ENCODE data around the gene TMEM233.
A peak's percentile ranks its signal among the peaks of the same experiment; 100 is the strongest.

DNA sequence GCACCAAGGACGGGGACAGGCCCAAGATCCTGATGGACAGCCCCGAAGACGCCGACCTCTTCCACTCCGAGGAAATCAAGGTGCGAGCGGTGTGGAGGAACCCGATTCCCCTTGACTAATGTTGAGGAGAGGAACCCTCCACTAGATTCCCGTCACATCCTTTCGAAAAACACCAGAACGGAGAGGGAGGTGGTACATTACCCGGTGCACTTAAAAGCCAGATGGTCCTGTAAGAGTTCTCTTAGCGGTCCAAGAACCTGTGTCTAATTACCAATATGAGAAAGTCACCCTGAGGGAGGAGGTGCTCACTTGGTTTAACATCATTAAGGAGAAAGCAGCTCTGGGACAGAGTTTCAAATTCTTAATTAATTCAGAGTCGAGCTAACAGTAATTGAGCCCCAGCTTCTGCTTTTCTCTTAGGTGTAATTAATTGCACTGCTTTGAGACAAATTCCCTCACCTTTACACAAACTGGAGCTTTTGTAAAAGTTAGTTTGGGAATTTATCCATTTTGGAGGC is 74.8 kb downstream of the TMEM233 start:
- TF ChIP-seq POLR2AphosphoS5 (IDR thresholded peaks at IDR 0.05; ENCODE audit: low read depth, low read length), result no peak
- no peak for TF ChIP-seq POLR2A (IDR thresholded peaks at IDR 0.05; ENCODE audit: low read depth, low read length)
- 0 out of 2 replicates have a peak, but pooled peaks have one; percentile 0 for TF ChIP-seq TAF1 (IDR thresholded peaks at IDR 0.05; ENCODE audit: borderline replicate concordance, low read depth, low read length)
